Measurements from ENCODE around the gene ZNF423.

- TF ChIP-seq POLR2A (IDR thresholded peaks at IDR 0.05) = no peak
- TF ChIP-seq CTCF (IDR thresholded peaks at IDR 0.05) = no peak
Observed at GRCh38 chr16:49793244-49793643, 62.7 kb downstream of the ZNF423 start.
